KOPT-K1 (cell line): ENCODE measurements around the gene OSM.

ENCODE experiments used
- H3K27ac ChIP-seq: fragments of 200-600 bp; sonication (generic); 2 replicates; pipeline ENCODE4 v1.5.1; 2016; ENCODE audit warnings: antibody characterized with exemption, mild to moderate bottlenecking, low read depth, low read length; ENCODE audit not compliant: poor library complexity, severe bottlenecking
- H3K36me3 ChIP-seq: fragments of 200-600 bp; sonication (generic); 2 replicates; pipeline ENCODE4 v1.5.1; 2017; ENCODE audit warnings: antibody characterized with exemption, mild to moderate bottlenecking, low read length, moderate library complexity; ENCODE audit not compliant: insufficient read depth
- H3K9me3 ChIP-seq: fragments of 200-600 bp; sonication (generic); 2 replicates; pipeline ENCODE4 v1.5.1; 2017; ENCODE audit warnings: antibody characterized with exemption, low read length, mild to moderate bottlenecking; ENCODE audit not compliant: insufficient read depth, poor library complexity, severe bottlenecking

The OSM gene

GRCh38 chr22:30305519-30305905 is 38.9 kb upstream of the OSM start:
- H3K27ac ChIP-seq = peak overlapping the region; percentile 100
- H3K9me3 ChIP-seq = no peaks in the 10 kb centered on the region
- peaks cover 34% of the 10 kb centered on the region for H3K36me3 ChIP-seq

- Histone ChIP-seq H3K27ac (peak overlapping the region; percentile 100), H3K9me3 (no peaks in the 10 kb centered on the region), H3K36me3 (peaks cover 43% of the 10 kb centered on the region)
These were observed 38.0 kb upstream of the OSM start for GRCh38 chr22:30304495-30305244.

GRCh38 chr22:30302810-30303138 is 36.1 kb upstream of the OSM start:
- peaks cover 61% of the 10 kb centered on the region for H3K36me3 ChIP-seq

GRCh38 chr22:30301995-30302809 is 35.6 kb upstream of the OSM start:
- Histone ChIP-seq H3K36me3 (peaks cover 67% of the 10 kb centered on the region), H3K9me3 (no peaks in the 10 kb centered on the region), H3K27ac (peak overlapping the region; percentile 100)

More at GRCh38 chr22:30302810-30303138, 36.1 kb upstream of the OSM start:
- Histone ChIP-seq H3K9me3 (no peaks in the 10 kb centered on the region), H3K27ac (peak overlapping the region; percentile 100)

GRCh38 chr22:30299322-30299721 is 32.7 kb upstream of the OSM start:
- Histone ChIP-seq H3K36me3 (peaks cover 93% of the 10 kb centered on the region), H3K27ac (peak overlapping the region; percentile 72)

GRCh38 chr22:30297991-30298701 is 31.5 kb upstream of the OSM start:
- peaks cover 94% of the 10 kb centered on the region for H3K36me3 ChIP-seq
- peak overlapping the region; percentile 72 for H3K27ac ChIP-seq
- no peaks in the 10 kb centered on the region for H3K9me3 ChIP-seq

More at GRCh38 chr22:30299322-30299721, 32.7 kb upstream of the OSM start:
- no peaks in the 10 kb centered on the region for H3K9me3 ChIP-seq

GRCh38 chr22:30297276-30297990 is 30.8 kb upstream of the OSM start:
- Histone ChIP-seq H3K9me3 (no peaks in the 10 kb centered on the region), H3K27ac (peak overlapping the region; percentile 72), H3K36me3 (peaks cover 94% of the 10 kb centered on the region)

GRCh38 chr22:30296833-30297232 is 30.2 kb upstream of the OSM start:
- no peaks in the 10 kb centered on the region for H3K9me3 ChIP-seq
- peaks cover 97% of the 10 kb centered on the region for H3K36me3 ChIP-seq
- H3K27ac ChIP-seq = peak overlapping the region; percentile 72

GRCh38 chr22:30296324-30296723 is 29.7 kb upstream of the OSM start:
- Histone ChIP-seq H3K36me3 (peaks cover 97% of the 10 kb centered on the region), H3K27ac (peak overlapping the region; percentile 72), H3K9me3 (no peaks in the 10 kb centered on the region)

GRCh38 chr22:30295576-30295975 is 28.9 kb upstream of the OSM start:
- Histone ChIP-seq H3K9me3 (no peaks in the 10 kb centered on the region), H3K27ac (peak overlapping the region; percentile 72), H3K36me3 (peaks cover 95% of the 10 kb centered on the region)

GRCh38 chr22:30294830-30295229 is 28.2 kb upstream of the OSM start:
- no peak overlapping the region for H3K27ac ChIP-seq
- peaks cover 87% of the 10 kb centered on the region for H3K36me3 ChIP-seq
- no peaks in the 10 kb centered on the region for H3K9me3 ChIP-seq

GRCh38 chr22:30294066-30294465 is 27.4 kb upstream of the OSM start:
- Histone ChIP-seq H3K9me3 (no peaks in the 10 kb centered on the region), H3K27ac (no peak overlapping the region), H3K36me3 (peaks cover 80% of the 10 kb centered on the region)

- Histone ChIP-seq H3K36me3 (peaks cover 70% of the 10 kb centered on the region), H3K27ac (no peak overlapping the region), H3K9me3 (no peaks in the 10 kb centered on the region)
These were observed 26.4 kb upstream of the OSM start for GRCh38 chr22:30293026-30293425.

GRCh38 chr22:30292069-30292970 is 25.7 kb upstream of the OSM start:
- Histone ChIP-seq H3K9me3 (no peaks in the 10 kb centered on the region), H3K36me3 (peaks cover 62% of the 10 kb centered on the region), H3K27ac (no peak overlapping the region)
